IPS-18a (cell line): ENCODE results near the gene TOMM22.

Source experiments
- H3K27ac ChIP-seq: one replicate; pipeline ENCODE4 v1.5.1; 2013; ENCODE audit warnings: low read length
- H3K27me3 ChIP-seq: one replicate; pipeline ENCODE4 v1.6.1; 2013; ENCODE audit warnings: mild to moderate bottlenecking, low read length; ENCODE audit not compliant: control insufficient read depth, insufficient read depth
- H3K36me3 ChIP-seq: one replicate; pipeline ENCODE4 v1.6.1; 2013; ENCODE audit warnings: low read depth, low read length; ENCODE audit not compliant: control insufficient read depth
- H3K4me1 ChIP-seq: one replicate; pipeline ENCODE4 v1.6.1; 2013; ENCODE audit warnings: low read depth, low read length; ENCODE audit not compliant: control insufficient read depth
- H3K4me3 ChIP-seq: one replicate; pipeline ENCODE4 v1.5.1; 2013; ENCODE audit warnings: low read length
- H3K9ac ChIP-seq: one replicate; pipeline ENCODE4 v1.6.1; 2013; ENCODE audit warnings: mild to moderate bottlenecking, low read length, moderate library complexity
- H3K9me3 ChIP-seq: one replicate; pipeline ENCODE4 v1.6.1; 2013; ENCODE audit warnings: low read depth, low read length; ENCODE audit not compliant: control insufficient read depth

Gene TOMM22

GRCh38 chr22:38656256-38657044 is 25.3 kb upstream of the TOMM22 start, which contains the start of the genes CBY1 and FAM227A:
Gene CBY1 (plus strand): TSS chr22:38656638. CDS start chr22:38668055, 11,417 bp downstream.
Gene FAM227A (minus strand): TSS chr22:38656392. CDS start chr22:38650168, 6,224 bp downstream.
- H3K9me3 ChIP-seq = no peaks in the 10 kb centered on the region
- peak within 1 kb of the TSS; percentile 99 for H3K27ac ChIP-seq
- H3K4me1 ChIP-seq = peaks cover 8% of the 10 kb centered on the region
- no peaks in the 10 kb centered on the region for H3K27me3 ChIP-seq
- H3K9ac ChIP-seq = peak within 1 kb of the TSS; percentile 94
- peak within 1 kb of the TSS; percentile 85 for H3K4me3 ChIP-seq
- H3K36me3 ChIP-seq = no peaks in the 10 kb centered on the region

GRCh38 chr22:38657045-38657909 is 24.5 kb upstream of the TOMM22 start:
- Histone ChIP-seq H3K36me3 (no peaks in the 10 kb centered on the region), H3K27me3 (no peaks in the 10 kb centered on the region), H3K4me3 (peak overlapping the region; percentile 85), H3K9me3 (no peaks in the 10 kb centered on the region), H3K9ac (peak overlapping the region; percentile 94), H3K27ac (peak overlapping the region; percentile 99), H3K4me1 (peaks cover 8% of the 10 kb centered on the region)

- Histone ChIP-seq H3K27ac (no peak overlapping the region), H3K4me3 (no peak overlapping the region), H3K27me3 (no peaks in the 10 kb centered on the region), H3K4me1 (no peaks in the 10 kb centered on the region), H3K9me3 (no peaks in the 10 kb centered on the region), H3K36me3 (peaks cover 13% of the 10 kb centered on the region), H3K9ac (no peak overlapping the region)
Measured at GRCh38 chr22:38674888-38675287, 6.9 kb upstream of the TOMM22 start.

- Histone ChIP-seq H3K9me3 (no peaks in the 10 kb centered on the region), H3K36me3 (peaks cover 13% of the 10 kb centered on the region), H3K9ac (no peak overlapping the region), H3K4me3 (no peak overlapping the region), H3K27ac (no peak overlapping the region), H3K4me1 (no peaks in the 10 kb centered on the region), H3K27me3 (no peaks in the 10 kb centered on the region)
Measured at GRCh38 chr22:38675833-38676232, 5.9 kb upstream of the TOMM22 start.

- peaks cover 39% of the 10 kb centered on the region for H3K36me3 ChIP-seq
- H3K9me3 ChIP-seq = no peaks in the 10 kb centered on the region
- H3K9ac ChIP-seq = no peak overlapping the region
- no peak overlapping the region for H3K27ac ChIP-seq
- no peaks in the 10 kb centered on the region for H3K4me1 ChIP-seq
- no peaks in the 10 kb centered on the region for H3K27me3 ChIP-seq
- H3K4me3 ChIP-seq = no peak overlapping the region
Measured at GRCh38 chr22:38684895-38685294, 3.1 kb downstream of the TOMM22 start.

- no peak overlapping the region for H3K27ac ChIP-seq
- H3K4me1 ChIP-seq = no peaks in the 10 kb centered on the region
- no peak overlapping the region for H3K4me3 ChIP-seq
- no peak overlapping the region for H3K9ac ChIP-seq
- H3K27me3 ChIP-seq = no peaks in the 10 kb centered on the region
- H3K36me3 ChIP-seq = peaks cover 39% of the 10 kb centered on the region
- no peaks in the 10 kb centered on the region for H3K9me3 ChIP-seq
Measured at GRCh38 chr22:38685761-38686160, 4.0 kb downstream of the TOMM22 start.

GRCh38 chr22:38689651-38690050 is 7.9 kb downstream of the TOMM22 start:
- Histone ChIP-seq H3K27ac (no peak overlapping the region), H3K4me1 (no peaks in the 10 kb centered on the region), H3K4me3 (no peak overlapping the region), H3K27me3 (no peaks in the 10 kb centered on the region), H3K9ac (no peak overlapping the region), H3K36me3 (peaks cover 24% of the 10 kb centered on the region), H3K9me3 (no peaks in the 10 kb centered on the region)

- Histone ChIP-seq H3K4me3 (no peak overlapping the region), H3K27me3 (no peaks in the 10 kb centered on the region), H3K27ac (no peak overlapping the region), H3K36me3 (peaks cover 4% of the 10 kb centered on the region), H3K4me1 (peaks cover 2% of the 10 kb centered on the region), H3K9ac (no peak overlapping the region), H3K9me3 (no peaks in the 10 kb centered on the region)
Measured at GRCh38 chr22:38694049-38694448, 12.3 kb downstream of the TOMM22 start.

- Histone ChIP-seq H3K4me1 (peaks cover 11% of the 10 kb centered on the region), H3K9ac (no peak overlapping the region), H3K36me3 (no peaks in the 10 kb centered on the region), H3K4me3 (no peak overlapping the region), H3K27ac (no peak overlapping the region), H3K27me3 (no peaks in the 10 kb centered on the region), H3K9me3 (no peaks in the 10 kb centered on the region)
Measured at GRCh38 chr22:38694940-38695339, 13.2 kb downstream of the TOMM22 start.

GRCh38 chr22:38696606-38697424 is 15.1 kb downstream of the TOMM22 start:
- H3K27ac ChIP-seq = no peak overlapping the region
- H3K9me3 ChIP-seq = no peaks in the 10 kb centered on the region
- no peaks in the 10 kb centered on the region for H3K27me3 ChIP-seq
- no peak overlapping the region for H3K9ac ChIP-seq
- H3K4me3 ChIP-seq = no peak overlapping the region
- H3K4me1 ChIP-seq = peaks cover 11% of the 10 kb centered on the region
- H3K36me3 ChIP-seq = no peaks in the 10 kb centered on the region
